Subcutaneous preadipocyte (primary cell): ENCODE data around the gene KLHL9. TPM values are rescaled to one million over a fixed set of nuclear protein-coding genes. Genes with fewer than 3 reads are reported as not detected.

ENCODE experiments used
- total RNA-seq: library from RNA; depleted of rRNA; stranded (reverse); fragments of >200 nt; gene quantifications from 2 replicates; pipeline ENCODE4 v1.2.3, GENCODE V29; 2012

KLHL9 gene, protein sequence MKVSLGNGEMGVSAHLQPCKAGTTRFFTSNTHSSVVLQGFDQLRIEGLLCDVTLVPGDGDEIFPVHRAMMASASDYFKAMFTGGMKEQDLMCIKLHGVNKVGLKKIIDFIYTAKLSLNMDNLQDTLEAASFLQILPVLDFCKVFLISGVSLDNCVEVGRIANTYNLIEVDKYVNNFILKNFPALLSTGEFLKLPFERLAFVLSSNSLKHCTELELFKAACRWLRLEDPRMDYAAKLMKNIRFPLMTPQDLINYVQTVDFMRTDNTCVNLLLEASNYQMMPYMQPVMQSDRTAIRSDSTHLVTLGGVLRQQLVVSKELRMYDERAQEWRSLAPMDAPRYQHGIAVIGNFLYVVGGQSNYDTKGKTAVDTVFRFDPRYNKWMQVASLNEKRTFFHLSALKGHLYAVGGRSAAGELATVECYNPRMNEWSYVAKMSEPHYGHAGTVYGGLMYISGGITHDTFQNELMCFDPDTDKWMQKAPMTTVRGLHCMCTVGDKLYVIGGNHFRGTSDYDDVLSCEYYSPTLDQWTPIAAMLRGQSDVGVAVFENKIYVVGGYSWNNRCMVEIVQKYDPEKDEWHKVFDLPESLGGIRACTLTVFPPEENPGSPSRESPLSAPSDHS
- 30.1 and 39.7 TPM in 2 replicates for total RNA-seq

DNA sequence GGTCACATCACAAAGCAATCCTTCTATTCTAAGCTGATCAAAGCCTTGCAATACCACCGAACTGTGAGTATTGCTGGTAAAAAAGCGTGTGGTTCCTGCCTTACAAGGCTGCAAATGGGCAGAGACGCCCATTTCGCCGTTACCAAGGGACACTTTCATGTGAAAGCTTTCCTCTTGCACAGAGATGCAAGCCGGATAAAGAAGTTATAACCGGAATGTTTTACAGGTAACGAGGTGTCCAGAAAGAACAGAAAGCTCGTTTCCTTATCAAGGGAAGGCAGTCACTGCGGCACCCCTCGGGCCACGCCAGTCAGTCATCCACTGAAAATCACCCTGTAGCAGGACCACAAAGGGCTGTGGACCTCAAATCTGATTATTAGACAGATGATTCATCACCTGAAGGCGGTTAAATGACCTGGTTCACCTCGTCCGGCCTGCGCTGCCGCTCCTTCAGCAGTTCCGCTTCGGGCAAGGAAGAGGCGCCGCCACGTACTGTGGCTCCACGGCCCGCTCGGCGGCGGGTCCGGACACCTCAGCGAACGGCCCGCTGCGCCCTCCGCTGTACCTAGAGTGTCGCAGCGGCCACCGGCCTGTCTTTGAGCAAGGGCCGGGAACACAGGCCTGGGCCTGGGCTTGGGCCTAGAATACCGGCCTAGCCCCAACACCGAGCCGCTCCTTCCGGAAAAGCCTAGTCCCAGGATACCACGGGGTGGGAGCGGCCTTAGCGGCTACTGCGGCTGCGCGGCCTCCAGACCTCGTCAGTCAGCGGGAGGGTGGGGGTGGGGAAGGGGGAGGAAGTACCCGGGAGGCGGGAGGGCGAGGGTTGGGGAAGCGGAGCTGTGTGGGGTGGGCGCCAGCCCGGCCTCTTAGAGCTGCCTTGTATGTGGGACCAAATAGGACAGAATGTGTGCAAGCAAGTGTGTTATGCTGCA, at the start of gene KLHL9:
TSS of gene KLHL9 (minus strand) at position 704 of the 932 bp plus-strand sequence. CDS start at position 159, 545 bp downstream.

DNA sequence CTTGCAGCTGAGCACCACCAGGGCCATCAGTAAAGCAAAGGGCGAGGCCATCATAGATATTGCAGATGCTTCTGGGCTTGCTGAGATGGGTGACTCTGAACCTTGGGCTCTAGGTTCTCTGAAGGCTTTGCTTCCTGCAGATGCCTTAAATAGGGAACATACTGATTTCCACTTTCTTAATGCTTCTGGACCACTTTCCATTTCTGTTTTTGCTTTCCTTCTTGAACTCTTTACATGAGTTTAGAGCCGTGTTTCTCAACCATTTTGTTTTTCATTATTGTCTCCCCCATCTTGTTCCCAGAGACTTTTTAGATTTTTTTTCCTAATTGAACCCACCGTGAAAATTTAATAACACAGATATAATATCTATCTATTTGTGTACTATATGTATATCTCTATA, 32.8 kb upstream of the KLHL9 start, which contains the start of gene IFNA13:
TSS of gene IFNA13 (minus strand) at position 101 of the 400 bp plus-strand sequence. CDS start at position 54, 47 bp downstream.

DNA sequence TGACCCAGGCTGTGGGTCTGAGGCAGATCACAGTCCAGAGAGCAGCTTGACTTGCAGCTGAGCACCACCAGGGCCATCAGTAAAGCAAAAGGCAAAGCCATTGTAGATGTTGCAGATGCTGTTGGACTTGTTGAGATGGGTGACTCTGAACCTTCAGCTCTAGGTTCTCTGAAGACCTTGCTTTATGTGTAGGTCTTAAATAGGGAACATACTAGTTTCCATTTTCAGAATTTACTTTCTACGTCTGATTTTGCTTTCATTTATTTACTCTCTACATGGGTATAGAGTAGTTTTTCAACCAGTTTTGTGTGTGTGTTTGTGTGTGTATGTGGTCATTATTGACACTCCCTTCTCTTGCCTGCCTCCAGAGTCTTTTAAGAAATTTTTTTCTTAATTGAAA, 15.6 kb upstream of the KLHL9 start, which contains the start of gene IFNA6:
TSS of gene IFNA6 (minus strand) at position 101 of the 400 bp plus-strand sequence. CDS start at position 101, 0 bp downstream.

DNA sequence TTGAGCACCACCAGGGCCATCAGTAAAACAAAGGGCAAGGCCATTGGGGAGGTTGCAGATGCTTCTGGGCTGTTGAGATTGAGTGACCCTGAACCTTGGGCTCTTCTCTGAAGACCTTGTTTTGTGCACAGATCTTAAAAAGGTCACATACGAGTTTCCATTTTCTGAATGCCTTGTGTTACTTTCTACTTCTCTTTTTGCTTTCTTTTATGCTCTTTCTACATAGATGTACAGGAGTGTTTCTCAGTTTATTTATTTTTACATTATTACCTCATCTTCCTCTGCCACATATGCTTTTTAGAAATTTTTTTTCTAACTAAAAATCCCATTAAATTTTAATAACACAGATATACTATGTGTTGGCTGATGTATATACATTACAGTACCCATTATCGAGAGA, 30.0 kb downstream of the KLHL9 start, which contains the start of gene IFNA5:
TSS of gene IFNA5 (minus strand) at position 101 of the 400 bp plus-strand sequence. CDS start at position 44, 57 bp downstream.

Other genes starting within 250 kb of the KLHL9 start
- not detected in 2 replicates for gene IFNW1, start 193.6 kb downstream of the KLHL9 start, total RNA-seq
- not detected in 2 replicates for gene IFNA21, start 168.7 kb downstream of the KLHL9 start, total RNA-seq
- not detected in 2 replicates for gene IFNA4, start 147.8 kb downstream of the KLHL9 start, total RNA-seq
- gene IFNA7, start 133.2 kb downstream of the KLHL9 start, total RNA-seq, result not detected in 2 replicates
- not detected in 2 replicates for gene IFNA10, start 128.3 kb downstream of the KLHL9 start, total RNA-seq
- not detected in 2 replicates for gene IFNA16, start 118.1 kb downstream of the KLHL9 start, total RNA-seq
- gene IFNA17, start 107.2 kb downstream of the KLHL9 start, total RNA-seq, result not detected in 2 replicates
- not detected in 2 replicates for gene IFNA14, start 95.4 kb downstream of the KLHL9 start, total RNA-seq
- gene IFNA5, start 30.1 kb downstream of the KLHL9 start, total RNA-seq, result not detected in 2 replicates
- not detected in 2 replicates for gene IFNA6, start 15.5 kb upstream of the KLHL9 start, total RNA-seq
- not detected in 2 replicates for gene IFNA13, start 32.7 kb upstream of the KLHL9 start, total RNA-seq
- not detected in 2 replicates for gene IFNA2, start 50.0 kb upstream of the KLHL9 start, total RNA-seq
- gene IFNA8, start 73.7 kb upstream of the KLHL9 start, total RNA-seq, result not detected in 2 replicates
- gene IFNA1, start 105.0 kb upstream of the KLHL9 start, total RNA-seq, result not detected in 2 replicates
- 5.9 and 10.6 TPM in 2 replicates for gene IFNE, start 146.9 kb upstream of the KLHL9 start, total RNA-seq